ENCODE results near the gene LCN12.

Gene LCN12

DNA sequence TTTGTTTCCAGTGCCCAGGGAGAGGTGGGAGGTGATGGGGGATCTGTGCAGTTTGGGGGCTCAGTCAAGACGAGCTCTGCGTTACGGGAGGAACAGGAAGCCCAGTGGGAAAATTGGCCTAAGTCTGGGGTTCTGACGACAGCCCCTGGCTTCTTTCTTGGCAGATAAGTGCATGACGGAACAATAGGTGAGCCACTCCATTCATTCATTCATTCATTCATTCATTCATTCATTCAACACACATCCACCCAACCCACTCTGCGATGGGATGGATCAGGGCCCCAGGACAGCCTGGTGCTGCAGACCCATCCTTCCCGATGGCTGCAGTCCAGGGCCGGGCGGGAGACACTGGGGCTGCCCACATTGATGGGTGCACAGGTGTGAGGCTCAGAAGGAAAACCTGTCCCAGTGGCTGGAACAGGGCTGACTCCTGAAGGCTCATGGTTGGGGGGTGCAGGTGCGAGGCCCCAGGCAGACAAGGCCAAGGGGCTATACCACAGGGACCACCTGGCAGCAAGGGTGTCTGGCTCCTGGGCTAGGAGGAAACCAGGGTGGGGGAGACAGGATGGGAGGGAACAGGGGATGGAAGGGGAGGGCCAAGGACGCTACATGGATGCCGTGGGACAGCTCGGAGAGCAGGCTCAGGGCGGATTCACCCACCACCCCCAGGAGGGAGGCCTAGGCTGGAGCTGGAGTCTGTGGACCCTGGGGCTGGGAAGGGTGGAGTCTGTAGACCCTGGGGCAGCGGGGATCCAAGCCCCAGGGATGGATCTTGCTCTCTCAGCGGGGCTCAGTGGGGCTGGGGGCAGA, 28.8 kb downstream of the LCN12 start:
- in situ Hi-C loops (cut with MboI; ENCODE audit: low pct_unique_long_range_greater_than_20kb, low sequenced_read_pairs): no loop called here
- DNase-seq: no peak

DNA sequence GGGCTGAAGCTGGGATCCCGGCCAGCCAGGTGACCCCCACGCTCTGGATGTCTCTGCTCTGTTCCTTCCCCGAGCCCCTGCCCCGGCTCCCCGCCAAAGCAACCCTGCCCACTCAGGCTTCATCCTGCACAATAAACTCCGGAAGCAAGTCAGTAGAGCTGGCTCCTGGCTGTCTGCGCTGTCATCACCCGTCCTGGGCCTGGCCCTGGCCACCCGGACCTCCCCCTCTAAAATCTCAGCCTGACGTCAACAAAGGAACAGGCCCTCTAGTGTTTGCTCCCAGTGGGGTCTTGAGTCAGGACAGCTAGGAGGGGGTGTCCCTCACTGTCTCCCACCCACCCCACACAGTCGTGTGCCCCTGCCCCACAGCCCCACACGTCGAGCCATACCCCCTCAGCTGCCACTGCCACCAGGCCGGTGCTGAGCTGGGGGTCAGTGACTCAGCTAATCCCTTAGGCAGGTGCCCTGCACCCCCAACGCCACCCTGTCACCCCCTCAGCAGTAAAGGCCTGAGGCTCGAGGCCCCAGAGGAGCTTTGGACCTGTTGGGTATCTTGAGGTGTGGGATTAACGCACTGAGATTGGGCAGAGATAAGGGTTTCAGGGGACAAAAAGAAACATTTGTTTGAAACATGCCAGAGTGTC, 29.6 kb downstream of the LCN12 start:
- in situ Hi-C loops (cut with MboI; ENCODE audit: low pct_unique_long_range_greater_than_20kb, low sequenced_read_pairs): no loop called here
- DNase-seq: no peak

DNA sequence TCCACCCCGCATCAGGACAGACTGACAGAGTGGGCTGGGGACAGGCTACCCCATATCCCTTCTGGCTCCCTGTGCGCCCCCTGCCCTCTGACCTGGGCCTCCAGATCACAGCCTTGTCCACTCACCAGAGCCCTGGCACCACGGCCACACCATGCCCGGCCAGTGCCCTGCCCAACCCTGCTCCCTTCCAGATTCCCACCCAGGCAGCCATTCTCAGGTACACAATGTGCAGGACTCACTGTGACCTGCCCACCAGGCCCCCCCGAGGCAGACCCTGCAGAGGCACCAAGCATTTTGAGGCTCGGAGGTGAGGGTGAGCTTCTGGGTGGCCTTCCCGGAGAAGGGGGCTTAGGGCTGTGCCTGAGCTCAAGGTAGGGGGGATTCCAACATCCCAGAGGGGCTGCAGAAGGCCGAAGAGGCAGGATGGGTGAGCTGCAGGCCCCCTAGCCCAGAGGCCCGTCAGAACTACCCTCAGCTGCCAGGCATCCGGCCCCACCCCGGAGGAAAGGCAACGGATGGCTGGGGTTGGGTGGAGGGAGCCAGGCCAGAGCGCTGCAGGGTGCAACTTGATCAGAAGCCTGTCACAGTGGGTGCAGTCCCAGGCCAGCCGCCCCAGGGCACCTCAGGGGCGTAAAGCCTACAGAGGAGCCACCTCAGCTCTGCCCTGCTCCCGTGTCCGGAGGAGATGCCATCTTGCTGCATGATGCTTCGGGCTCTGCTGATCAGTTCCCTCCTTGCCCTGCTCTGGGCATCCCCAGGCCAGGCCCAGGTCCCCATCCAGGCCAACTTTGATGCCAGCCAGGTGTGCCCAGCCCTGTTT, 30.4 kb downstream of the LCN12 start, which contains the start of gene LCNL1:
Gene LCNL1 (plus strand): TSS at position 762 of the 820 bp plus-strand sequence. CDS start 594 bp downstream, outside the sequence.
- in situ Hi-C loops (cut with MboI; ENCODE audit: low pct_unique_long_range_greater_than_20kb, low sequenced_read_pairs): no loop called here
- no peak for DNase-seq

DNA sequence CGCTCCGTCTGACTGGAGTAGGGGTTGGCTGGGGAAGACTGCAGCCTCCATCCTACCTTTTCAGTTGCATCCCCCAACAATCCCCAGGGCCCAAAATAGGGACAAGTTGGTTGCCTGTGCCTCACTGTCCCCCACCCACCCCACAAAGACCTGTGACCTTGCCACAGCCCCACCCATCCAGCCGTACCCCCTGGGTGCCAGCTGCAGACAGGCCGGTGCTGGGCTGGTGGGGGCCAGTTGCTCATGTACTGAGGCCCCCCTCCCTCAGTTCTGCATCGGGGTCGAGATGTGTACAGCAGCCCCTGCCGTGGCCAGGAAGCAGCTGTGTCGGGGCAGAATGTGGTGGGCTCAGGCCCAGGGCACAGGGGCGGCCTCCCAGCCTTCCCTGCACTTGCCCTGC, 31.1 kb downstream of the LCN12 start:
- in situ Hi-C loops (cut with MboI; ENCODE audit: low pct_unique_long_range_greater_than_20kb, low sequenced_read_pairs): no loop called here

DNA sequence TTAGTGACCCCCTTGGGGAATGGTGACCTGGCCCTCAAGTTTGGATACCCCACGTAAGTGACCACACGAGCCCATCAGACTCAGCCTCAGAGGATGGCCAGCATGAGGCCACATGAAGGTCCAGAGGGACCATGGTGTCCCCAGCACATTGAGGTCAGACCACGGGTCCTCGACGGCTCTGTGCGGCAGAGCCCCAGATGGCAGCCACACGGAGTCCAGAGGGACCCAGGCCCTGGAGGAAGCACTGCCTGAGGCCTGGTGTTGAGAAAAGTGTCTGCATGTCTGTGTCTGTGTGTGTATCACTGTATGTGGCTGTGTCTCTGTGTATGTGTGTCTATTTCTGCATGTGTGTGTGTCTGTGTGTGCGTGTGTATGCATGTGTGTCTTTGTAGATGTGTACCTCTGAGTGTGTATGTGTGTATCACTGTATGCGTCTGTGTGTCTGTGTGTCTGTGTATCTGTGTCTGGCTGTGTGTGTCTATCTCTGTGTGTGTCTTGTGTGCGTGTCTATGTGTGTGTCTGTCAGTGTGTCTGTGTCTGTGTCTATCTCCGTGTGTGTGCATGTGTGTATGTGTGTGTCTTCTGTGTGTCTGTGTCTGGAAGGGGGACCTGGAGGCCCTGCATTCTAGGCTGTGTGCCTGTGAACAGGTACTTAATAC, 31.7 kb downstream of the LCN12 start:
- DNase-seq: no peak
- in situ Hi-C loops (cut with MboI; ENCODE audit: low pct_unique_long_range_greater_than_20kb, low sequenced_read_pairs): no loop called here

More for the DNA sequence above, 31.1 kb downstream of the LCN12 start:
- DNase-seq: no peak

DNA sequence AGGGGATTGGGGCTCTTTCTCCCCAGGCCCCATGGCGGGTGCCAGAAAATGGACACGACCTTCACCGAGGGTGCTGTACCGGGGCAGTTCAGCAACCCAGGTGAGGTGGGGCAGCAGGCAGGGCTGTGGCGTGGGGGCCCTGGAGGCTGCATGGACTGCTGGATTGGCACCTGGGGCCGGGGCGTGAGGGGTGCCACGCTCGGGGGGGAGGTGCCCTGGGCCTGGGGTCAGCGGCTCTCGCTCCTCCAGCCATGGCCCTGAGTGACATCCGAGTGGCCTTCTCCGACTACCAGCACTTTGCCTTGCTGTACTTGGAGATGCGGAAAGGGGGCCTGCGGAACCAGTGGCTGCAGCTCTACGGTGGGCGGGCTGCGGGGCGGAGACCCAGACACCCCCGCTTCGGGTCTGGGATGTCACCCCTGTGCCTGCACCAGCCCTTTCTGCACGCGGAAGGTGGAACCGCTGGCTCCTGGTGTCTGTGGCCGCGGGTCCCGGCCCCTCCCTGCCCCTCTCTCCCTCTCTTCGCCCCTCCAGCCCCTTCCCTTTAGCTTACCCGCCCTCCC, 32.5 kb downstream of the LCN12 start:
- in situ Hi-C loops (cut with MboI; ENCODE audit: low pct_unique_long_range_greater_than_20kb, low sequenced_read_pairs): no loop called here
- DNase-seq: no peak

DNA sequence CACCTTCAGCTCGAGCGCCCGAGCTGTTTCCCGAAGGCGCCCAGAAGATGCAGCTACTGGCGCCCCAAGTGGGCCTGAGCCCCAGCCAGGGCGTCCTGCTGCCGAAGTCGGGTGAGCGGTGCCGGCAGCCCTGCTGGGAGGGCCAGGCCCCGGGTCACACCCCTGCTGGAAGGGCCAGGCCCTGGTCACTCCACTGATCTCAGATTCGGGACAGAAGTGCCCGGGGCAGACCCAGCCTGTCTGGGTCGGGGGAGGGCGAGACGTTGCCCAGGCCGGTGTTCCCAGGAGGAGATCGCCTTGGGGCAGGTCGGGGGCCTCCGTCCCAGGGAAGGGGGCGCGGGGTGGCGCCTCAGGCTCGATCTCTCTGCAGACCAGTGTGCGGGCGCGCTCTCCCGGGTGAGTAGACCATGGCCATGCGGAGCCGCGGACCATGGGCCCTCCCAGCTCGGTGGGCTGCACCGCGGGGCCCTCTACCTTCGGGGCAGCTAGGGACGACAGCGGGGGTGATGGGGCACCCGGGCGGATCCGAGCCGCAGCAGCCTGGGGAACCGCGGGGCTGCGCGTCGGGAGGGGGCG, 33.0 kb downstream of the LCN12 start:
- no peak for DNase-seq
- in situ Hi-C loops (cut with MboI; ENCODE audit: low pct_unique_long_range_greater_than_20kb, low sequenced_read_pairs): no loop called here

DNA sequence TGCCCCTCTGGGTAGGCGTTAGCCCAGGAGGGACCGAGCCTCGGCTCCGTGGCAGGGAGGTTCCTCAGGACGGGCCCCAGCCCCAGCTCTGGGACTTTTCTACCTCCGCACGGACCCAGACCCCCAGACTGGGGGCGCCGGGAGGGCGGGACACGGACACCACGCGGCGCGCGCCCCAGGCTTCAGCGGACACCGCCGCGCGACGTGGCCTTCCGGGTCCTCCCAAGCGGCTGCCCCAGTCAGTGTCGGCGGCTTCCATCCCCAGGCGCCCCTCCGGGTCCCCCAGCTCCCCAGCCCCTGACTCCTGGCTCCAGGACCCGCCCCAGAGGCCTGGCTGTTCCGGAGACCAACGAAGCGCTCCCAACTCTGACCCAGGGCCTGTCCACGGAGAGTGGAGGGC, 33.8 kb downstream of the LCN12 start:
- in situ Hi-C loops (cut with MboI; ENCODE audit: low pct_unique_long_range_greater_than_20kb, low sequenced_read_pairs): no loop called here
- no peak for DNase-seq

DNA sequence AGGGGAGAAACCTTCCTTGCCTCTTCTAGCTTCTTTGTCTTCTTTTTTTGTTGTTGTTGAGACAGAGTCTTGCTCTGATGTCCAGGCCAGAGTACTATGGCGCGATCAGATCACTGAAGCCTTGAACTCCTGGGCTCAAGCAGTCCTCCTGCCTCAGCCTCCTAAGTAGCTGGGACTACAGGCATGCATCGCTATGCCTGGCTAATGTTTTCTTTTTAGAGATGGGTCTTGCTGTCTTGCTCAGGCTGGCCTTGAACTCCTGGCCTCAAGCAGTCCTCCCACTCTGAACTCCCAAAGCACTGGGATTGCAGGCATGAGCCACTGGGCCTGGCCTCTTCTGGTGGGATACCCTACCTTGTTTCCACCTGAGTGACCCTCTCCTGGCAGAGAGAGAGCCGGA, 36.8 kb downstream of the LCN12 start:
- in situ Hi-C loops (cut with MboI; ENCODE audit: low pct_unique_long_range_greater_than_20kb, low sequenced_read_pairs): no loop called here

DNA sequence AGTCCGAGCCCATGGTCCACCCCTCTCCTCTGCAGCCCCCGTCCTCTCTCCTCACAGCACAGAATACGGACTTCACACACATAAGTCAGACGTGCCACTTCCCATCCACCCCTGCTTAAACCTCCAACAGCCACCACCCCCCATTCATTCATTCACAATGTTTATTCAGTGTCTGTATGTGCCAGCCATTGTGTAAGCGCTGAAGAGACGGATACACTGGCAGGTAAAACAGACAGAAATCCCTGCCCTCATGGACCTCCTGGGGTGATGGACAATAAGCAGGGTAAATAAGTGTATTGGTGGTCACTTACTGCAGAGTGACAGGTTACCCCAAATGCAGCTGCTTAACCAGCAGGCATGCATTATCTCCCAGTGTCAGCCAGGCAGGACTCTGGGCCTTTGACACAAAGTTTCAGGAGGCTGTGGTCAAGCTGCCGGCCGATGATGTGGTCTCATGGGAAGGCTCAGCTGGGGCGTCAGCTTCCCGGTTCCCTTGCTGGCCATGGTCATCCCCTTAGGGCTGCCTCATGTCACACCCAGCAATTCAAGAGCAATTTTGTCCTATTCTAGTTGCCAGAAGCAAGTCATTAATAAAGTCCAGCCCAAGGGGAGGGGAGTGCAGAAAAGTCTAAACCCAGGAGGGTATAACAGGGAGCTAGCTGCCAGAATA, 38.3 kb downstream of the LCN12 start:
- in situ Hi-C loops (cut with MboI; ENCODE audit: low pct_unique_long_range_greater_than_20kb, low sequenced_read_pairs): no loop called here
- DNase-seq: no peak

More for the DNA sequence above, 36.8 kb downstream of the LCN12 start:
- DNase-seq: no peak

DNA sequence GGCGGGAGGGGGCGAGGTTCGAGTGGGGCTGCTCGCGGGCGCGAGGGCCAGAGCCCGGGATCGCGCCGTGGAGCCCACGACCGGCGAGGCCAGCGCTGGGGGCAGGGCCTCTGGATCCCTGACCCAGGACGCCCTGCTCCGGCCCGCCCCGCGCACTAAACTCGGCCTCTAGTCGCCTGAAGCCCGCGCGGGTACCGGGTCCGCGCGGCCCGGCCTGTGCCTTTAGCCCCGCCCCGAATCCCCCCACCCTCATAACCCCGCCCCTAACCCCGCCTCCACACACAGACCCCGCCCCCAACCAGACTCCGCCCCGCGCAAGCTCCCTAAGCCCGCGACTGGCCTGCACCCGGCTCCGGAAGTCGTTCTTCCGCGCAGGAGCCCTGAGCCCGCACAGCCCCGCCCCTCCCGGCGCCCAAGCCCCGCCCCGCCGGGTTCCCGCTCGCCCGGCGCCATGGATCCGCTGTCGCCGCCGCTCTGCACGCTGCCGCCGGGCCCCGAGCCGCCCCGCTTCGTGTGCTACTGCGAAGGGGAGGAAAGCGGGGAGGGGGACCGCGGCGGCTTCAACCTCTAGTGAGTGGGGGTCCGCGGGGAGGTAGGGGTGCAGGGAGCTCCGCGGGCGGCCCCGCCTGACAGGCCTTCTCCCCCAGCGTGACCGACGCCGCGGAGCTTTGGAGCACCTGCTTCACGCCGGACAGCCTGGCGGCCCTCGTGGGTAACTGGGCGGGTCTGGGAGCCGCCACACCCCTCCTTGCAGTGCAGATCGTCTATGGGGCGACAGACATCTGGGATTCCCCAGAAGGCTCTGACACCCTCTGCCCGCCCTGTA, 40.1 kb downstream of the LCN12 start, which contains the start of gene PAXX:
Gene PAXX (plus strand): TSS at position 430 of the 826 bp plus-strand sequence. CDS start 22 bp downstream, at position 452.
- in situ Hi-C loops (cut with MboI; ENCODE audit: low pct_unique_long_range_greater_than_20kb, low sequenced_read_pairs): no loop called here
- DNase-seq: peak; percentile 67

DNA sequence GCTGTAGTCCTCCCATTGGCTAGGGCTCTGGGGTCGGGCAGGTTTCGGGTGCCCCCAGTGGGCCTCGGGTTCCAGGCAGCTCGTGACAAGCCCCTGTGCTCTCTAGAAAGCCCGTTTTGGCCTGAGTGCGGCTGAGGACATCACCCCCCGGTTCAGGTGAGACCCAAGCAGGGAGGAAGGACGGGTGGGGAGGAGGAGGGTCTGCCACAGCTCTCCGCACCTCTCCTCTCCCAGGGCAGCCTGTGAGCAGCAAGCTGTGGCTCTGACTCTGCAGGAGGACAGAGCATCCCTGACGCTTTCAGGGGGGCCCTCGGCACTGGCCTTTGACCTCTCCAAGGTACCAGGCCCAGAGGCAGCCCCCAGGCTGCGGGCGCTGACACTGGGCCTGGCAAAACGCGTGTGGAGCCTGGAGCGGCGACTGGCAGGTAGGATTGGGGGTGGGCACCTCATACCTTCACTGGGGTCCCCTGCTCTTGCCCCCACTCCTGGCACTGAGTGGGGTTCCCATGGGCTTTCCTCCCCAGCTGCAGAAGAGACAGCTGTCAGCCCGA, 40.8 kb downstream of the LCN12 start:
- in situ Hi-C loops (cut with MboI; ENCODE audit: low pct_unique_long_range_greater_than_20kb, low sequenced_read_pairs): no loop called here
- DNase-seq: no peak

DNA sequence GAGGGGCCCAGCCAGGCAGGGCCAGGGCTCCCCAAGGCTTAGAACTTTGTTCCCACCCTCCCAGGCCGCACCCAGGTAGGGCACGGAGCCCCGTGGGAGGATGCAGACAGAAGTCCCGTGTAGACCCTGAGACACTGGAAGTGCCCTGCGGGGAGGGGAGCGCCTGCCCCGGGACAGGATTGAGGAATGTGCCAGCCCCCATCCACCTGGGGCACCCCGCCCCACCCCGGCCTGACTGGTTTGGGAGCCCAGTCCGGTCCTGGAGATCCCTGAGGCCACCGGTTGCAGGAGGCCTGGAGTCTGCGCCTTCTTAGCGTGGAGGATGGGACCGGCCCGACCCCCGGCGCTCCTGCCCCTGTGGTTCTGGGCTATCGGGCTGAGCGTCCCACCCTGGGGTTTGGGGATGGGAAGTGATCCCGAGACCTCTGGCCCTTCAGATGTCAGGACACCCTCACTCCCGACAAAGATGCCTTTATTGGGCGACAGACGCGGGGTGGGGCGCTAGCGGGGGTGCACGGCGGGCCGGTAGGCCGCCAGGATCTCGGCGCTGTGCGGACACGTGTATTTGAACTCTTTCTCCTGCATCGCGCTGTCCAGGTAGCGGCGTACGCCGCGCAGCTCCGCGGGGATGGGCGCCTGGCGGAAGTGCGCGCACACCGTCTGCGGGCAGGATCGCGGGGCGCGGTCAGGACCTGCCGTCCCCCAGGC, 42.3 kb downstream of the LCN12 start:
- DNase-seq: no peak
- in situ Hi-C loops (cut with MboI; ENCODE audit: low pct_unique_long_range_greater_than_20kb, low sequenced_read_pairs): no loop called here

DNA sequence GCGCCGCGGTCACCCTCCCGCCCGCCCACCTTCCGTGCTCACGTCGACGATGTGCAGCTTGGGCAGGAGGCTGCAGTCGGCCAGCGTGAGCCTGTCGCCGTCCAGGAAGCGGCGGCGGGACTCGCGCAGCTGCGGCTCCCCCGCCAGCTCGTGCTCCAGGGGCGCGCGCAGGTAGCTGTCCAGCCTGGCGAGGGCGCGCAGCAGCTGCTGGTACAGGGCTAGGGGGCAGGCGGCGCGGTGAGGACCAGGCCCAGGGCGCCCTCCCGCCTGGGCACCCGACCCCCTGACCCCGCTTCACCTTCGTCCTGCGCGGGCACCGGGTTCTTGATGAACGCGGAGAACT, 42.8 kb downstream of the LCN12 start:
- in situ Hi-C loops (cut with MboI; ENCODE audit: low pct_unique_long_range_greater_than_20kb, low sequenced_read_pairs): no loop called here

DNA sequence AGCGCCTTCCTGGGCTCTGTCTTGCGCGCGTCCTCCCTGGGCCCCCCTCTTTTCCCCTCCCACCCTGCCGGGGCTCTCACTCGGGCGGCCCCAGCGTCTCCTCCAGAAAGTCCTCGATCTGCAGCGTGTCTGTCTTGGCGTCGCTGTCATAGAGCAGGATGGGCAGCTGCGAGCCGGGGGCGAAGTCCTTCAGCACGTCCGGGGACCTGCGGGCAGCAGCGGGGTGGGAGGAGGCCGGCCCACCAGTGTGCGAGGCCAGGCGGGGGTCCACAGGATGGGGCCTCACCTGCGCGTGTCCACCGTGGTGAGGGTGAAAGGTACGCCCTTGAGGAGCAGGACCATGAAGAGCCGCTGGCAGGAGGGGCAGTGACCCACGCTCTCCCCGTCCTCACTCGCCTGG, 43.3 kb downstream of the LCN12 start:
- no peak for DNase-seq
- in situ Hi-C loops (cut with MboI; ENCODE audit: low pct_unique_long_range_greater_than_20kb, low sequenced_read_pairs): no loop called here

More for the DNA sequence above, 42.8 kb downstream of the LCN12 start:
- no peak for DNase-seq

DNA sequence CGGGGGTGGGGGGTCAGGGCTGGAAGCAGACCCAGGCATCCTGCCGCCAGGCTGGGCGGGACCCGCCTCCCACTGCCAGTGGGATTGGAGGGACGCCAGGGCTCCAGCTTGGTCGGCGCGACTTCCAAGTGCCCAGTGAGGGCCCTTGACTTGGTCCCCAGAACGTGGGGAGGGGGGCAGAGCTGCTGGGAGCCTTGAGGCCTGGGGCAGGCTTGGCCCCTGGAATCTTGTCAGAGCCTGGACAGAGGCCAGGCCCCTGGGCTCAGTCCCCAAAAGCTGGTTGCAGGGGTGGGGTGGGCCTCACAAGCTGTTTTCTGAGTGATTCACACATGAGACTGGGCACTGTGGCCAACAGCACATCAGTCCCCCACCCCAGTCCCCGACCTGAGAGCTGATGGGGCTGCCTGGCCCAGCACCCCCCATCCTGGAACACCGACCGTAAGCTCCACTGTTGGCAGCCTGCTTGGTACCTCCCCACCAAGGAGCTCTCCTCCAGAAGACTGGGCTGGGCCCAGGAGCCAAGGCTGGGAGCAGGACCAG, 43.8 kb downstream of the LCN12 start:
- in situ Hi-C loops (cut with MboI; ENCODE audit: low pct_unique_long_range_greater_than_20kb, low sequenced_read_pairs): no loop called here
- DNase-seq: no peak

All from KBM-7 (cell line).